ENCODE data around the gene MAFF.

GRCh38 chr22:38223289-38223960 lies 21.6 kb downstream of the MAFF start:
- TF ChIP-seq POLR2A (IDR thresholded peaks at IDR 0.05; ENCODE audit: low read length): no peak
- no peak for TF ChIP-seq GATA1 (IDR thresholded peaks at IDR 0.05; ENCODE audit: low read depth, low read length)
